ENCODE measurements around the gene EPC2.

DNA sequence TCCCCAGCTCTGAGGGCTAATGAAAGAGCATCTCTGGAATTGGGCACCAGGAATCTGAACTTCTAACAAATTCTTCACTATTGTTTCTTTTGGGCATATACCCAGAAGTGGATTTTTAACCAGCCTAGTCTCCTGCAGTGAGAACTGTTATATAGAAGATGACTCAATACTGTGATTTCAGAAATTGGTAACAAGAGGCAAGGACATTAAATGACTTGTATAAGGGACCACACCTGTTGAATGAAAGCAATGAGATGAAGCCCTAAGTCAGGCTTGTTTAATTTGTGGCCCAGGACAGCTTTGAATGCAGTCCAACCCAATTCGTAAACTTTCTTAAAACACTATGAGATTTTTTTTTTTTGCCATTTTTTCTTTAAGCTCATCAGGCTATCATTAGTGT is 57.9 kb downstream of the EPC2 start:
- TF ChIP-seq, protein P1, sequence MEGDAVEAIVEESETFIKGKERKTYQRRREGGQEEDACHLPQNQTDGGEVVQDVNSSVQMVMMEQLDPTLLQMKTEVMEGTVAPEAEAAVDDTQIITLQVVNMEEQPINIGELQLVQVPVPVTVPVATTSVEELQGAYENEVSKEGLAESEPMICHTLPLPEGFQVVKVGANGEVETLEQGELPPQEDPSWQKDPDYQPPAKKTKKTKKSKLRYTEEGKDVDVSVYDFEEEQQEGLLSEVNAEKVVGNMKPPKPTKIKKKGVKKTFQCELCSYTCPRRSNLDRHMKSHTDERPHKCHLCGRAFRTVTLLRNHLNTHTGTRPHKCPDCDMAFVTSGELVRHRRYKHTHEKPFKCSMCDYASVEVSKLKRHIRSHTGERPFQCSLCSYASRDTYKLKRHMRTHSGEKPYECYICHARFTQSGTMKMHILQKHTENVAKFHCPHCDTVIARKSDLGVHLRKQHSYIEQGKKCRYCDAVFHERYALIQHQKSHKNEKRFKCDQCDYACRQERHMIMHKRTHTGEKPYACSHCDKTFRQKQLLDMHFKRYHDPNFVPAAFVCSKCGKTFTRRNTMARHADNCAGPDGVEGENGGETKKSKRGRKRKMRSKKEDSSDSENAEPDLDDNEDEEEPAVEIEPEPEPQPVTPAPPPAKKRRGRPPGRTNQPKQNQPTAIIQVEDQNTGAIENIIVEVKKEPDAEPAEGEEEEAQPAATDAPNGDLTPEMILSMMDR (IDR thresholded peaks at IDR 0.05; ENCODE audit: low read depth, low read length): no peak
- TF ChIP-seq, protein P2, sequence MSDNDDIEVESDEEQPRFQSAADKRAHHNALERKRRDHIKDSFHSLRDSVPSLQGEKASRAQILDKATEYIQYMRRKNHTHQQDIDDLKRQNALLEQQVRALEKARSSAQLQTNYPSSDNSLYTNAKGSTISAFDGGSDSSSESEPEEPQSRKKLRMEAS (IDR thresholded peaks at IDR 0.05; ENCODE audit: low read depth, low read length): no peak
